OCI-LY1 (cell line): ENCODE results near the gene RAB8B.

Source experiments
- H2AFZ ChIP-seq: fragments of 200-600 bp; sonication (generic), shearing (Covaris generic); 2 replicates; pipeline ENCODE4 v1.6.0; 2014; ENCODE audit warnings: antibody characterized with exemption, mild to moderate bottlenecking, low read length
- H3F3A ChIP-seq: fragments of 200-600 bp; sonication (generic), shearing (Covaris generic); 2 replicates; pipeline ENCODE4 v1.6.0; 2014; ENCODE audit warnings: mild to moderate bottlenecking, antibody characterized with exemption, low read length, moderate library complexity; ENCODE audit not compliant: insufficient read depth
- H3K27ac ChIP-seq: fragments of 200-600 bp; sonication (generic); 2 replicates; pipeline ENCODE4 v1.5.1; 2014; ENCODE audit warnings: low read length, mixed run types, mild to moderate bottlenecking, low read depth; ENCODE audit not compliant: poor library complexity, severe bottlenecking
- H3K27me3 ChIP-seq: fragments of 200-600 bp; sonication (generic); 2 replicates; pipeline ENCODE4 v1.6.0; 2014; ENCODE audit warnings: antibody characterized with exemption, mild to moderate bottlenecking, low read length, moderate library complexity; ENCODE audit not compliant: insufficient read depth
- H3K36me3 ChIP-seq: fragments of 200-600 bp; sonication (generic); 2 replicates; pipeline ENCODE4 v1.6.1; 2014; ENCODE audit warnings: mild to moderate bottlenecking, antibody characterized with exemption, low read length, moderate library complexity, mixed read lengths; ENCODE audit not compliant: insufficient read depth
- H3K4me1 ChIP-seq: fragments of 200-600 bp; sonication (generic); 2 replicates; pipeline ENCODE4 v1.5.1; 2014; ENCODE audit warnings: mild to moderate bottlenecking, low read length, moderate library complexity; ENCODE audit not compliant: insufficient read depth, severe bottlenecking
- H3K4me2 ChIP-seq: fragments of 200-600 bp; sonication (generic), shearing (Covaris generic); 2 replicates; pipeline ENCODE4 v1.6.1; 2014; ENCODE audit warnings: low read length
- H3K4me3 ChIP-seq: fragments of 200-600 bp; sonication (generic); 2 replicates; pipeline ENCODE4 v1.5.1; 2014; ENCODE audit warnings: low read length, low read depth, mild to moderate bottlenecking, mixed read lengths; ENCODE audit not compliant: poor library complexity, severe bottlenecking
- H3K79me2 ChIP-seq: fragments of 200-600 bp; shearing (Covaris generic); 2 replicates; pipeline ENCODE4 v1.6.1; 2016; ENCODE audit warnings: mixed run types, low read length, mixed read lengths; ENCODE audit not compliant: insufficient read depth
- H3K9ac ChIP-seq: fragments of 200-600 bp; sonication (generic), shearing (Covaris generic); 2 replicates; pipeline ENCODE4 v1.6.1; 2014; ENCODE audit warnings: mild to moderate bottlenecking, low read length, mixed read lengths
- H3K9me2 ChIP-seq: fragments of 200-600 bp; sonication (generic), shearing (Covaris generic); 2 replicates; pipeline ENCODE4 v1.6.1; 2014; ENCODE audit warnings: low read depth, mild to moderate bottlenecking, low read length, mixed read lengths
- H3K9me3 ChIP-seq: fragments of 200-600 bp; shearing (Covaris generic); 2 replicates; pipeline ENCODE4 v1.6.1; 2014; ENCODE audit warnings: low read length, mixed read lengths
- H4K20me1 ChIP-seq: fragments of 200-600 bp; sonication (generic), shearing (Covaris generic); 2 replicates; pipeline ENCODE4 v1.6.0; 2016; ENCODE audit warnings: mild to moderate bottlenecking, low read length; ENCODE audit not compliant: insufficient read depth
- CTCF ChIP-seq: fragments of 200-600 bp; sonication (generic), shearing (Covaris generic); IDR thresholded peaks from 2 replicates; pipeline ENCODE4 v1.5.1; 2017; ENCODE audit warnings: mild to moderate bottlenecking, antibody characterized with exemption, low read length, moderate library complexity, mixed read lengths
- EZH2 ChIP-seq: fragments of 200-600 bp; sonication (generic), shearing (Covaris generic); IDR thresholded peaks from 2 replicates; pipeline ENCODE4 v1.8.0; 2017; ENCODE audit warnings: borderline replicate concordance, mixed run types, mild to moderate bottlenecking, antibody characterized with exemption, low read length, moderate library complexity, mixed read lengths

Gene RAB8B

DNA sequence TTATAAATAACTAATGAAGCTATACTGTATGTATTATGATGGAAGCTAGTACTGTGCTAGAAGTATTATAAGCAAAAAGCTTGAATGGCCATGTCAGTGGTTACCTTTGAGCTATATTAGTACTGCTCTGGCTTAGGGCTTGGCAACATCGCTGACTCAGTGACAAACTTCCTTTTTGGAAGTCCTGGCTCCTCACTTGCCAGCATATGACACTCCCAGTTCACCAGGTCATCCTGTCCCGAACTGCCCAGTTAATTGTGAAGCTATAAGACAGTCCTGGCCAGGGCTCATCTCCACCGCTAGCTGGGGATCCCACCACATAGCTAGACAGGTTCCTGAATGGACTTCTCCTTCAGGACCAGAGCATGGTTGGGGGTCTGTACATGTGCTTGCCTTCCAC is 31.9 kb downstream of the RAB8B start:
- H3K4me1 ChIP-seq, result peaks cover 3% of the 10 kb centered on the region
- H3K9me3 ChIP-seq, result no peaks in the 10 kb centered on the region
- no peak overlapping the region for H3K9ac ChIP-seq
- no peak overlapping the region for H3K4me3 ChIP-seq
- no peaks in the 10 kb centered on the region for H3K27me3 ChIP-seq
- no peaks in the 10 kb centered on the region for H3K9me2 ChIP-seq
- no peaks in the 10 kb centered on the region for H4K20me1 ChIP-seq
- no peak overlapping the region for H2AFZ ChIP-seq
- H3K79me2 ChIP-seq, result 0 out of 2 replicates have a peak, but pooled peaks cover 4% of the 10 kb centered on the region
- no peak overlapping the region for H3K4me2 ChIP-seq
- H3F3A ChIP-seq, result no peaks in the 10 kb centered on the region
- H3K36me3 ChIP-seq, result peaks cover 8% of the 10 kb centered on the region
- no peak overlapping the region for H3K27ac ChIP-seq
- TF ChIP-seq CTCF, result no peak
- TF ChIP-seq EZH2, result no peak

DNA sequence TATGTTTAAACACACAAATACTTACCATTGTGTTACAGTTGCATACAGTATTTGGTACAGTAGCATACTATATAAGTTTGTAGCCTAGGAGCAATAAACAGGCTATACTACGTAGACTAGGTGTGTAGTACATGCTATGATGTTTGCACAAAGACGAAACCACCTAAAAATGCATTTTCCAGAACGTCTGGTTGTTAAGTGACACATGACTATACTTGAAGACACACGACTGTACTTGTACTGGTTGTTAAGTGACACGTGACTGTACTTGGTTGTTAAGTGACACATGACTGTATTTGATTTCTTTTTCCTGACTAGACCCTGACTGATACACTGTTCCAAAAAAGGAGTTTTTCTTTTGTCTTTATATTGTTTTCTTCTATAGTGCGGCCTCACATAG is 34.1 kb downstream of the RAB8B start:
- H3K9ac ChIP-seq, result no peak overlapping the region
- no peak overlapping the region for H3K4me3 ChIP-seq
- H3K27ac ChIP-seq, result no peak overlapping the region
- H3K36me3 ChIP-seq, result peaks cover 12% of the 10 kb centered on the region
- no peak for TF ChIP-seq EZH2
- no peak for TF ChIP-seq CTCF
- H3K79me2 ChIP-seq, result 0 out of 2 replicates have a peak, but pooled peaks cover 4% of the 10 kb centered on the region
- H3K27me3 ChIP-seq, result no peaks in the 10 kb centered on the region
- no peaks in the 10 kb centered on the region for H3K9me2 ChIP-seq
- H3F3A ChIP-seq, result no peaks in the 10 kb centered on the region
- H3K9me3 ChIP-seq, result no peaks in the 10 kb centered on the region
- no peaks in the 10 kb centered on the region for H4K20me1 ChIP-seq
- no peak overlapping the region for H2AFZ ChIP-seq
- H3K4me2 ChIP-seq, result no peak overlapping the region
- peaks cover 19% of the 10 kb centered on the region for H3K4me1 ChIP-seq

DNA sequence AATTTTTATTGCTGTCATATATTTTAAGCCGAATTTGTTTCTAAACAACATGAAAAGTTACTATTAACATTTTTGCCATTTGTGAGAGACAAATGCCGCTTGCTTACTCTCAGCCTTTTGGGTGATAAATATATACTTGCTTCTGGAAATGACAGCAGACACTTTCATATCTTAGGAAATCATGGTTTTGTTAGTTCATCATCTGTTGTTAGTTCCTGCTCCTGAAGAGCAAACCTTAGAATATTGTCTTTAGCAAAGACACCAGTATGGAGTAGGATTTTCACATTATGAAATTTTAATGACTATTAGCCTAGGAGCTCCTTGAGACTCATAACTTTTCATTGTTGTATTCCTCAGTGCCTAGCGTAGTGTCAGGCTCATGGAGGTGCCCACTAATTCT is 36.0 kb downstream of the RAB8B start:
- no peak overlapping the region for H3K4me2 ChIP-seq
- no peak overlapping the region for H3K27ac ChIP-seq
- H3K79me2 ChIP-seq, result no peaks in the 10 kb centered on the region
- no peaks in the 10 kb centered on the region for H4K20me1 ChIP-seq
- peaks cover 19% of the 10 kb centered on the region for H3K4me1 ChIP-seq
- no peak for TF ChIP-seq EZH2
- no peak for TF ChIP-seq CTCF
- H3K27me3 ChIP-seq, result no peaks in the 10 kb centered on the region
- H3K9me2 ChIP-seq, result no peaks in the 10 kb centered on the region
- no peaks in the 10 kb centered on the region for H3K9me3 ChIP-seq
- no peak overlapping the region for H2AFZ ChIP-seq
- no peak overlapping the region for H3K9ac ChIP-seq
- peaks cover 12% of the 10 kb centered on the region for H3K36me3 ChIP-seq
- H3F3A ChIP-seq, result no peaks in the 10 kb centered on the region
- no peak overlapping the region for H3K4me3 ChIP-seq
